Choroid plexus epithelial cell (primary cell): ENCODE data around the gene SMAD9.

Experiments used
- DNase-seq: peaks from one replicate; pipeline ENCODE4 v3.0.0-alpha.2; 2010; ENCODE audit warnings: low read depth
- H3K4me3 ChIP-seq: 2 replicates; pipeline ENCODE4 v1.5.1; 2011; ENCODE audit warnings: low read depth, mild to moderate bottlenecking, control low read depth, low read length, moderate library complexity
- CTCF ChIP-seq: conservative IDR thresholded peaks from 2 replicates; pipeline ENCODE4 v1.5.1; 2011; ENCODE audit warnings: low read depth, mild to moderate bottlenecking, control low read depth, inconsistent platforms, low read length, moderate library complexity

SMAD9 gene

DNA sequence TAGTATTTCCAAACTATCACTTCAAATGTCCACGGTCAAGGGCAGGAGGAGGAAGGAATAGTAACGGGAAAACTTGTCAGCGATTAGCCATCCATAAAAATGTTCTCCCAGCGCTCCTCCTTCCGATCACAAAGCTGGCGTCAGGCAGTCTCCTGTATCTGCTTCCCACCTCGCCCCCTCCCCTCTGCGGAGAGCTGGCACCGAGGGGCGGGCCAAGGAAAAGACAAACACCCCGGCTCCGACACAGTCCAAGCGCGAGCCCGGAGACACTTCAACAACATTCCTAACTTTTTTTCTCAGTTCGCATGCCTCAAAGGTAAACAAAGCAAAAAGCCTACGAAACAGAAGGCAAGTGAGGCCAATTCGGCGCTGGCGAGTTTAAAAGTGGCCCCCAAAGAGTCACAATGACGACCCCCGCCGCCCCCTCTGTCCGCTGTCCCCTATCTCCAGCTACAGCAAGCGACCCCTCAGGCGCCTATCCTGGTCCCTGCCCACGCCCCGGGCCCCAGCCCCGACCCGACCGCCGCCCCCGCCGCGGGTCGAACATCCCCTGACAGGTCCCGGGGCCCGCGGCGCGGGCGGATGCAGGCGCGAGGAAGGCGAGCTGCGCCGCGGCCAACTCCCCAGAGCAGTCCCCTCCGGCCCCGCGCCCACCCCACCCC, 736 bp downstream of the SMAD9 start:
- peak overlapping the region; percentile 68 for H3K4me3 ChIP-seq
- peak; percentile 20 for DNase-seq
- no peak for TF ChIP-seq CTCF

DNA sequence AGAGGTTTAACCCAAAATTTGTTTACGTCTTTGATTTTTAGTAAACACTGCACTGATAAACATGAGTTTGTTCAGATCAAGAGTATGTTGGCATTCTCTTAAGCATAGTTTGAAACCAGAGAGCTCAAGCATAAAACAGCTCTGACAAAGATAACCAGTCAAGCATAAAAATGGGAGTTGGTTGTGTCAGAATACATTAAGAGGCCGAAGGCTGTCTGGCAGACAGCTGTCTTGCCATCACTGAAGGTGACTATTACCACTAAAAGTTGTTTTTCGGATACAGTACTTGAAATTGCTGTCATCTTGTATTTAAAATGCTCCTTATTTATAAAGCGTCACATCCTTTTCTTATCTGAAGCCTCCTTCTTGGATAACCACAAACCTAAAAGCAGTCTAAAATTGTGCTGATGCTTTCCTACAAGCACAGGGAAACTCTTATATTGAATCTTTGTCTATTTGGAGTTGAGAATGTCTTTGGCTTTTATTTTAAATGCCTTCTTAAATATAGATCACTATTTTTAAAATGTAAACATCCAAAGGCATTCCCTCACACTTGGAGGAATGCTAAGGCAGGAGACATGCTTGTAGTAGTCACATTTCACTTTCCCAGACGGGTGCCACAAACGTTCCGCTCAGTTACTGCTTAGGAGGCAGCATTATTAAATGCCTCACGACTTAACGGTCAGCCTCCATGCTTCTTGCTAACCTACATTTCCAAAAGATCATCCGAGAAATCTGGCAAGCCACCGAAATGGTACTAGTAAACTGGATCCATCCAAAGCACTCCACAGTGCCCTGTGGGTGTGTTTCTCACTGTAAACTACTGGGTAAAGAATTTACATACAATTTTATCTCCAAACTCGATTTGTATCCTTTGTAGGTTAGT, 1.5 kb downstream of the SMAD9 start:
- no peak for TF ChIP-seq CTCF
- peak overlapping the region; percentile 68 for H3K4me3 ChIP-seq
- DNase-seq: peak; percentile 34

DNA sequence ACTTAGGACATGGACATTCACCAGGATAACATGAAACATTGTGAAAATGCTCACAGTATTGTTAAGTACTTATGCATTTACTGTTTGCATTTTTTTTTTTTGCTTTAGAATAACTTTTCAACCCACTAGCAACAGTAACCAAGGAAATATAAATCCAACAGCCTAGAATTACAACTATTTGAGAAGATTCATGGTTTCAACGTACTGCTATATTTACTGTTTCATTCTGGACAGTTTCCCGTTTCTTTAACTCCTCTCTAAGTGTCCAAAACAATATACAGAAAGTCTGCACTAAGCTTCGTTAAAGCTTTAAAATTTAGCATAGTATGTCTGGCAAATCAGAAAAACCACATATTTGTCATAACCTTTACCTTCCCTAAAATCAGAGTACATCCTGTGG, 2.7 kb downstream of the SMAD9 start:
- no peak for TF ChIP-seq CTCF
- peak; percentile 13 for DNase-seq
- no peak overlapping the region for H3K4me3 ChIP-seq

DNA sequence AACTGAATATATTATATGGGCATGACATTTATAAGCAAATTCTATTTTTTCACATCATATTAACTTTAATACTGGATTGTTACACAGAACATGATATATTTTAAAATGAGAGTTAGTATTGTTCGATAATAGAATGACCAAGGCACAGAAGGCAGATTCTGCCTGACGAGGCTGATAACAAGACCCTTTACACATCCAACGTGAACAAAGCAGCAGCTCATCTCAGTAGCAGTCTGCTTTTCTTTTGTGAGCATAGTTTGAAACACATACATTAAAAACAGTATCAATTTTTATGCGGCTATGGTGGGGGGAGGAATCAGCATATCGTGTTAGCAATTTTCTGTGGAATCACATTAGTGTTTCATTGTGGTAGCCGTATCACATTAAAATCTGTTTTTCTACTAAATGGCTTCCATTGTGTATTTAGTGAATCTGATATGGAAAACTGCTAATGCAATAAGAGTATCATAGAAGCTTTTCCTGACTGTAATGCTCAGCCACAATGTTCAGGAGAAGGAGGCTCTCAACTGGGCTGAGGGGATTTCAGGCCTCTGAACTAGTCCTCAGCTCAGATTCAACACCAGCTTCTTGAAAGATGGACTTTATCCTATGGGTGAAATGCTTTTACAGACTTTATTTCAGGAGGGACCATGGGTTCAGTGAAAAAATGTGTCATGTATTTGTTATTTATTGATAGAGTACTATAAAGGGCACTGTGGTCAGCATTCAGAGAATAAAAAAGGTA, 4.0 kb downstream of the SMAD9 start:
- no peak for DNase-seq
- H3K4me3 ChIP-seq: no peak overlapping the region
- no peak for TF ChIP-seq CTCF

GRCh38 chr13:36915106-36915505, 4.9 kb downstream of the SMAD9 start:
- no peak for TF ChIP-seq CTCF
- H3K4me3 ChIP-seq: no peak overlapping the region
- no peak for DNase-seq

GRCh38 chr13:36914648-36915047, 5.4 kb downstream of the SMAD9 start:
- no peak for TF ChIP-seq CTCF
- DNase-seq: no peak
- no peak overlapping the region for H3K4me3 ChIP-seq
